T-helper 17 cell (primary cell): ENCODE measurements around the gene ST3GAL3. TPM values are rescaled to one million over a fixed set of nuclear protein-coding genes. Genes with fewer than 3 reads are reported as not detected.

Experiments used
- ATAC-seq: fragments of 150-1000 bp; cut with Tn5 transposase; 2 replicates; pipeline ENCODE4 v1.10.0; 2021; ENCODE audit warnings: mild to moderate bottlenecking, moderate library complexity
- DNase-seq, 3 donors: peaks; one replicate each; pipeline versions ENCODE4 v3.0.0 to v3.0.0-alpha.2; 2020 to 2021
- H3K9me3 ChIP-seq: one replicate; pipeline ENCODE4 v1.7.0; 2013; ENCODE audit warnings: low read length, mild to moderate bottlenecking; ENCODE audit not compliant: control insufficient read depth, poor library complexity, severe bottlenecking
- H3K27ac Mint-ChIP-seq: one replicate; pipeline ENCODE4 v1.8.0; 2022; ENCODE audit warnings: mild to moderate bottlenecking, moderate library complexity, mixed read lengths
- H3K27me3 Mint-ChIP-seq: one replicate; pipeline ENCODE4 v1.8.0; 2022; ENCODE audit warnings: mixed read lengths
- H3K36me3 Mint-ChIP-seq: one replicate; pipeline ENCODE4 v1.8.0; 2022; ENCODE audit warnings: low read depth, mixed read lengths
- H3K4me1 Mint-ChIP-seq: one replicate; pipeline ENCODE4 v1.8.0; 2022; ENCODE audit warnings: mild to moderate bottlenecking, mixed read lengths
- H3K4me3 Mint-ChIP-seq: one replicate; pipeline ENCODE4 v1.8.0; 2022; ENCODE audit warnings: mild to moderate bottlenecking, moderate library complexity, mixed read lengths
- total RNA-seq, 4 donors: library from RNA in 2 of 4; stranded (reverse) in 2 of 4; gene quantifications; one replicate each; pipeline ENCODE4 v1.2.3 and lab custom pipeline; 2022 to 2026

Gene ST3GAL3
- total RNA-seq, 2 donors from 2014 or later = 19.8 to 24.9 TPM

DNA sequence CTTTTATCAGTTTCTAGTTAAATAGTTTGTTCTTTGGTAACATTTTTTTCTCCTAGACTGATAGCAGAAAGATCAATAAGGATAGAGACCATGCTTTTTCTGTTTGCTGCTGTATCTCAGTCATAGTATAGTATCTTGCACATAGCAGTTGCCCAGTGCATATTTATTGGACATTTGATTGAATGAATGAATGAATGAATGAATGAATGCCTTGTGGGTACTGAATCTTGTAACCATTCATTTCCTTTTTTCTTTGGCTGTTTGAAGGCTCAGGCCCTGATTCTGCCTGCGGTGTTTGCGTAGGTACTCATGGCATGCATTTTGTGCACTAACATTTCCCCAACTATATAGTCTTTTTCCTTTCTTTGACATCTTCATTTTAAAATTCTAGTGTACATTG lies 83.9 kb downstream of the ST3GAL3 start:
- H3K9me3 ChIP-seq = no peaks in the 10 kb centered on the region
- no peak for DNase-seq
- Mint-ChIP-seq H3K4me1 (peaks cover 9% of the 10 kb centered on the region), H3K36me3 (no peaks in the 10 kb centered on the region), H3K27ac (peak overlapping the region; percentile 37), H3K4me3 (no peak overlapping the region), H3K27me3 (no peaks in the 10 kb centered on the region)
- no peak for ATAC-seq

DNA sequence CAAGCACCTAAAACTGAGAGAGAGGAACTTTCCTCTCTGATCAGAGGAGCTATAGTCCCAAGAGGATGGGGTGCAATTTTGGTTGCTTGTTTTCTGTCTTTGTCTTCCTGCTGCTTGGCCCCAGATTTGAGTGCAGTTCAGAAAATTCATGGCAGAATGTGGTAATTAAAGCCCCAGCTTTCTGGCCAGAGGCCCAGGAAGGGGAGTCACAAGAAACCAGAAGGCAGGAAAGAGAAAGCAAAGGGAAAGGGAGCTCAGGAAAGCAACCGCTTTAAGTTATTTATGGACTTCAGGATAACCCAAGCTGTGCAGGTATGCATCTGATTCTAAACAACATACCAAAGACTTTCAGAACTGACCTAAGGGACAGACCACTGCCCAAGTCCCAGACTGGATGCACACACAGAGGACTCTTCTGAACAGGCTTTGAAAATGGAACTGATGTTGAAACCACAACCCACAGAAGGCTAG lies 88.8 kb downstream of the ST3GAL3 start:
- peaks cover 6% of the 10 kb centered on the region for H3K36me3 Mint-ChIP-seq
- H3K27ac Mint-ChIP-seq = no peak overlapping the region

DNA sequence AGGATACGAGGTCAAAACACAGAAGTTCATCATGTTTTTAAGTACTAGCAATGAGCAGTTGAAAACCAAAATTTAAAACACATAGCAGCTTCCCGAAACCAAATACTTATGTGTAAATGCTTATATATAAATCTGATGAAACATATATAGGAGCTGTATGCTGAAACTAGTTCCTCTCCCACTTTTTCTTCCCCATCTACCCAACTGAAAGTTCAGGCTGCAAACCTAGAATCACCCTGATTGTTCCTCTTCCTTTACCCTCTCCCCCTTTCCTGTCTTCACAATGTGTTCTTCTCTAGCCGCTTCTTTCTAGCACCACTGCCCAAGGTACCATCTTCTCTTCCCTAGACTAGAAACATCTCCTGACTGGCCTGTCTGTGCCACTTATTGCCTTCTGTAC lies 90.6 kb downstream of the ST3GAL3 start:
- Mint-ChIP-seq H3K4me1 (no peaks in the 10 kb centered on the region), H3K4me3 (no peak overlapping the region)
- ATAC-seq = no peak

More for the DNA sequence above, 88.8 kb downstream of the ST3GAL3 start:
- H3K27me3 Mint-ChIP-seq = no peaks in the 10 kb centered on the region
- H3K4me3 Mint-ChIP-seq = no peak overlapping the region
- H3K4me1 Mint-ChIP-seq = no peaks in the 10 kb centered on the region
- no peak for ATAC-seq
- H3K9me3 ChIP-seq = no peaks in the 10 kb centered on the region
- no peak for DNase-seq

DNA sequence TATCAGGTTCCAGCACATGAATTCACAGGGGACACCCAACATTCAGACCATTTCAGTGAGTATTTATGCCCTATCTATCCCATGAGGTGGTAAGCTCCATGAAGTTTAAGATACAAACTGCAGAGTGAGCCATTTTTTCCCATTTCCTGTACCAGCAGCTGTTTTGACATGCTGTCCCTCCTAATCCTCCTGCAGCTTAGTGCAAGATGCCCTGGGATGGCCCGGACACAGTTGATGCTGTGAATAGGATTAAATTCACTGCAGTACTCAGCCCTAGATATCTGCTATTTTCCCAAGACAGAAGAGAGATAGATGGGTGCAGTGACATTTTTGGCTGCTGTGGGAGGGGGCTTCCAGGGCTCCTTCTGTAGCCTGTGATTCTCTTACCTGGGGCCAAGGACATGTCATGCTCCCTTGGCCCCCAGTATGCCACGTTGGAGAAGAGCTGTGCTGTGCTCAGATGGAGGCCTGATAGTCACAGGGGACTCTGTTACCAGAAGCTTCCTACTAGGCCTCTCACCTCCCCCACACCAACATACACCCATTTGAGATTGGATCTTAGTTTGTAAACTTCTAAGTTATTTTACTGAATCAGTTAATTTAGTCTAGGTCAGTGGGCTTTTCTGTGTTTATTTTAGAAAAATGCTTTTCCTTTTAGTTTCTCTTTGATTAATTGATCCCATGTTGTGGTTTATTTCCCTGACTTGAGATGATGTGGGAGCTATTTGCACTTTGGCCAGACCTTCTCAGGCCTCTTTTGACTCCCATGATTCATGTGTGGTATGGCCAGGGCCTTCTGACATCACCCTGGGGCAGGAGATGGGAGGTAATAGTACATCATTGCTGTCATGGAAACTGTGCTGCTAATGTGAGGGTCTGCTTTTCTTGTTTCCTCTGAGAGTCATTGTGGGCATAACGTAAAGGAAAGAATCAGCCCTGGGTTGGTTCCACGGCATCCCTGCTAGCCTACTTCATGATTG lies 92.6 kb downstream of the ST3GAL3 start:
- H3K4me3 Mint-ChIP-seq = no peak overlapping the region
- no peaks in the 10 kb centered on the region for H3K4me1 Mint-ChIP-seq
- ATAC-seq (no peak), DNase-seq (no peak)
- H3K27me3 Mint-ChIP-seq = no peaks in the 10 kb centered on the region
- H3K36me3 Mint-ChIP-seq = peaks cover 6% of the 10 kb centered on the region
- H3K27ac Mint-ChIP-seq = no peak overlapping the region
- no peaks in the 10 kb centered on the region for H3K9me3 ChIP-seq

More for the DNA sequence above, 90.6 kb downstream of the ST3GAL3 start:
- H3K27me3 Mint-ChIP-seq = no peaks in the 10 kb centered on the region
- no peak overlapping the region for H3K27ac Mint-ChIP-seq
- H3K36me3 Mint-ChIP-seq = peaks cover 6% of the 10 kb centered on the region
- no peaks in the 10 kb centered on the region for H3K9me3 ChIP-seq
- DNase-seq = no peak

DNA sequence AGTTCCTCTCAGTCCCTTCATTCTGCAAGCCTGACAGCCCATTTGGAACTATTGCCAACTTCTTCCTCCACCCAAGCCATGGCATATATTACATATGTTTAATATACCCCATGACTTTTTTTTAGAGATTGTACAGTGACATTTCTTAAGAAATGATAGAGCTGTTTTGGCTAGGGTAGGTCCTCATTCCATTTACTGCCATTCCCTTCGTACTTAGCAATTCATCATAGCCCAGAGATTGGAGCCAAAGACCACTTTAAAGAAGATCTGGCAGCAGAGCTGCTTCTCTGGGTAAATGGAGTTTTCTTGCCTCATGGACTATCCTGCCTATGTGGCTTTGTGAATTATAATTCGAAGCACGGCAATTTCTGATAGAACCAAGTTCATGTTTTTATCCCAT lies 93.4 kb downstream of the ST3GAL3 start:
- peaks cover 6% of the 10 kb centered on the region for H3K36me3 Mint-ChIP-seq
- no peak overlapping the region for H3K27ac Mint-ChIP-seq
- ATAC-seq (no peak), DNase-seq (no peak)
- H3K9me3 ChIP-seq = no peaks in the 10 kb centered on the region
- no peaks in the 10 kb centered on the region for H3K27me3 Mint-ChIP-seq
- H3K4me3 Mint-ChIP-seq = no peak overlapping the region
- H3K4me1 Mint-ChIP-seq = no peaks in the 10 kb centered on the region

DNA sequence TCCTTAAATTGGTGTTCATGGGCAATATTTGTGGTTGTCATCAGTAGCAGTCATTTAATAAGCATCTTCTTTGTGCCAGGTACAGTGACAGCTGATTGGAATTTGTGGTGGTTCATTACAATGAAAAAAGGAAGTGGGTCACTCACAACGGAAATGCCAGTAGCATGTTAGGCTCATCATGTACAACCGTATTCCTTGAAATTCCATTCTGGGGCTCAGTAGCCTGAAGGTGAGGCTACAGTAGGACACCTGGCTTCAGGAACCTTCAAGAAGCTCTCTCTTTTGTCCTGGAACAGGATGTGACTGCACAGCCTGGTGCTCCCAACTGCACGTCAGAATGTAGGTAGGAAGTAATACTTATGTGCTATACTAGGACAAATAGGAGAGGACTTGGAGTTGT lies 93.9 kb downstream of the ST3GAL3 start:
- Mint-ChIP-seq H3K4me3 (no peak overlapping the region), H3K27me3 (no peaks in the 10 kb centered on the region), H3K27ac (no peak overlapping the region), H3K4me1 (no peaks in the 10 kb centered on the region), H3K36me3 (peaks cover 6% of the 10 kb centered on the region)
- ATAC-seq (no peak), DNase-seq (no peak)
- no peaks in the 10 kb centered on the region for H3K9me3 ChIP-seq

DNA sequence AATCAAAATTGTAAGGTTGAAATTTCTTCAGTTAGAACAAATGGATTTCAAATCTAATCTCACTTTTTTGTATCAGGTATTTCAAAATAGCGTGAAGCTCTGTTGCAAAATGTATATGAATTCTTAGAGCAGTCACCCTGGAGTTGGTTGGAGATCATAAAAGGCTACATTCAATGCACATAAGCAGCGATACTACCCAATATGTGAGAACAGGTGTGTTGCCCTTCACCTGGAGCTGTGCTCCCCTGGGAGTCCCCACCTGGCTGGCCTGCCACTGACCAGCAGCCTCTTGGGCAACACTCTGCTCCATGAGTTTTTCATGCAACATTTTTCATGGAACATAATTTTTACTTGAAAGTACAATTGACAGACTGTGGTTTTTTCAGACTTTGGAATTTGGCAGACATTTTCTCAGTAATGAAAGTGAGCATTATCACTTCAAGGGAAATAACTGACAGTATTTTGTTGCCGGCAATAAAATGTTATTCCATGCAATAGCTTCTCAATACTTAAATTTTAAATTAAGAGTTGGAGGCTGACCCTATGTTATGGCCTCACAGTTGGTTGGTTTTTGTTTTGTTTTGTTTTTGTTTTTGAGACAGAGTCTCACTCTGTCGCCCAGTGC lies 95.1 kb downstream of the ST3GAL3 start:
- H3K9me3 ChIP-seq = no peaks in the 10 kb centered on the region
- Mint-ChIP-seq H3K4me1 (no peaks in the 10 kb centered on the region), H3K27me3 (no peaks in the 10 kb centered on the region), H3K27ac (no peak overlapping the region), H3K4me3 (no peak overlapping the region), H3K36me3 (peaks cover 6% of the 10 kb centered on the region)
- DNase-seq = no peak
- no peak for ATAC-seq

DNA sequence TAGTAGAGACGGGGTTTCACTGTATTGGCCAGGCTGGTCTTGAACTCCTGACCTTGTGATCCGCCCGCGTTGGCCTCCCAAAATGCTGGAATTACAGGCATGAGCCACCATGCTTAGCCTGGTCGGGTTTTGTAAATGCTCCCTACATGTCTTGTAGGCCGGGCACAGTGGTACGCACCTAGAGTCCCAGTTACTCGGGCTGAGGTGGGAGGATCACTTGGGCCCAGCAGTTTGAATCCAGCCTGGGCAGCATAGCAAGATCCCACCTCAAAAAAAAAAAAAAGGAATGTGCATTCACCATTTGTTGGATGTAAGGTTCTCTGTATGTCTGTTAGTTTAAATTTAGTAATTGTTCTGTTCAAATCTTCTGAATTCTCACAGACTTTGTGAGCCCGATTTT lies 95.8 kb downstream of the ST3GAL3 start:
- H3K4me3 Mint-ChIP-seq = no peak overlapping the region
- ATAC-seq (no peak), DNase-seq (no peak)
- H3K36me3 Mint-ChIP-seq = peaks cover 7% of the 10 kb centered on the region
- H3K4me1 Mint-ChIP-seq = no peaks in the 10 kb centered on the region
- H3K27me3 Mint-ChIP-seq = no peaks in the 10 kb centered on the region
- H3K9me3 ChIP-seq = no peaks in the 10 kb centered on the region
- H3K27ac Mint-ChIP-seq = no peak overlapping the region

DNA sequence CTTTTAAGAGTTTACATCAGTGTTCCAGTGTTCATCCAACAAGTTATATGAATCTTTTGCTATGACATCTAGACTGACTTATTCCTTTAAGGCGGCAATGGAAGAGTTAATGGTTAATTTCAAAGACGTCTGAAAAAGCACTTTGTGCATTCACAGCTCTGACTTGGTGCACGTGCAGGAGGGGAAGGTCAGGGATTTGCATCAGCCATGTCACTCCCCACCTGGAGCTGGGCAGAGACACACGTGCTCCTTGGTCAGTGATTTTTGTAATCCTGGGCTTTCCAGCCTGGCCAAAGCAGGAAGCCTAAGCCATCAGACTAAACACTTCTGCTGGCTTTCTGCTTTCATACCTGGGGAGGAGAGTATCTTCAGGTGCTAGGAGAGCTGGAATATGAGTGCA lies 96.3 kb downstream of the ST3GAL3 start:
- Mint-ChIP-seq H3K27ac (no peak overlapping the region), H3K27me3 (no peaks in the 10 kb centered on the region), H3K4me1 (no peaks in the 10 kb centered on the region), H3K4me3 (no peak overlapping the region), H3K36me3 (peaks cover 3% of the 10 kb centered on the region)
- H3K9me3 ChIP-seq = no peaks in the 10 kb centered on the region
- no peak for ATAC-seq
- no peak for DNase-seq

DNA sequence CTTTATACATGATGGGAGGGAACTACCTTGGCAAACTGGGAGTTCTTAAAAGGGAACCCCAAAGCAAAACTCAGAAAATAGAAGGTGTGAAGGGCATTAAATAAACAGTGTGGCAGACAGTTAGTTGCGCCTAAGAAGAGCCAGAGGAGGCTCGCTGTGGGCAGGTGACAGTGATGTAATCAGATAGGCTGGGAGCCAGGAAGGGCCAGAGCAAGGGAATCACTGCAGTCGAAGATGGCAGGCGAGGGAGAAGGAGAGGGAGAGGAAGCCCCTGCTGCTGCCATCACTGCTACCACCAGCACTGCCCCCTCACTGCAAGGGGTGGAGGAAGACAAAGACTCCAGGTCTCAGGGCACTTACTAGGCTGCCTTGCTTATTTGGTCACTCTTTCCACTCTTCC lies 97.2 kb downstream of the ST3GAL3 start:
- Mint-ChIP-seq H3K4me1 (no peaks in the 10 kb centered on the region), H3K27me3 (no peaks in the 10 kb centered on the region), H3K36me3 (peaks cover 3% of the 10 kb centered on the region), H3K4me3 (no peak overlapping the region), H3K27ac (no peak overlapping the region)
- H3K9me3 ChIP-seq = no peaks in the 10 kb centered on the region
- DNase-seq (no peak), ATAC-seq (no peak)

DNA sequence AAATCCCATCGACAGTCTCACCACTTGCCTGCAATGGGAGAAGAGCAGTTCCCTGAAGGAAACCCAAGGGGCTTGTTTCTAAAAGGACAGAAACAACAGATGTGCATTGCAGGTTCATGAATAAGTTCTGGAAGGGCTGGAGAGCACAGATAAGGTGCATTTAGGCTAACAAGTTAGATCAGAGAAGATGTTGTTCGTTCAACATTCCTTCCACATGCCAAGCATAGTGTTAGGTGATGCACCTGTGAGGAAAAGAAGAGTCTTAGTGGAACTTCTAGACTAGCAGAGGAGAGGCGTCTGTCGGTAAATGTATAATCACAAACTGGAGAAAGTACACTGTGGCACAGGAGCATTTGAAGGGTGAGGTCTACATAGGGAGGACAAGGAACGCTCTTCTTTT lies 98.0 kb downstream of the ST3GAL3 start:
- Mint-ChIP-seq H3K4me3 (no peak overlapping the region), H3K27ac (no peak overlapping the region), H3K4me1 (no peaks in the 10 kb centered on the region), H3K36me3 (peaks cover 3% of the 10 kb centered on the region), H3K27me3 (no peaks in the 10 kb centered on the region)
- H3K9me3 ChIP-seq = no peaks in the 10 kb centered on the region
- DNase-seq (no peak), ATAC-seq (no peak)

DNA sequence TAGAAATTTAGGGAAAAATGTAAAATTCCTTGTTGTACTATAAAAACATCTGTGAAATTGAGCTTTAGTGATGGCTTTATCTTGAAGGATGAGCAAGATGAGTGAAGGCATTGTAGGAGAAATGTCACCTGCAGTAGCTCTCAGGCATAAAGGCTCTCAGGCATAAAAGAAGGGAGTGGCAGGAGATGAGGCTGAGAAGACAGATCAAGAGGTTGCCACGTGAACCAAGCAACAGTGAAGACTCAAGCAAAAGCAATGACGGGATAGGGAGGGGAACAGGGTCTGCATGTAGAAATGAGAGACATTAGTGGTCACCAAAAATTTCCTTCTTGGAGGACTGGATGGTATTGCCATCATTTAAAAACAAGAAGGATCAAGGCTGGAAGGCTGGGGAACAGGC lies 98.8 kb downstream of the ST3GAL3 start:
- Mint-ChIP-seq H3K36me3 (peaks cover 3% of the 10 kb centered on the region), H3K4me1 (no peaks in the 10 kb centered on the region), H3K4me3 (no peak overlapping the region), H3K27ac (no peak overlapping the region), H3K27me3 (no peaks in the 10 kb centered on the region)
- ATAC-seq (no peak), DNase-seq (no peak)
- H3K9me3 ChIP-seq = no peaks in the 10 kb centered on the region

DNA sequence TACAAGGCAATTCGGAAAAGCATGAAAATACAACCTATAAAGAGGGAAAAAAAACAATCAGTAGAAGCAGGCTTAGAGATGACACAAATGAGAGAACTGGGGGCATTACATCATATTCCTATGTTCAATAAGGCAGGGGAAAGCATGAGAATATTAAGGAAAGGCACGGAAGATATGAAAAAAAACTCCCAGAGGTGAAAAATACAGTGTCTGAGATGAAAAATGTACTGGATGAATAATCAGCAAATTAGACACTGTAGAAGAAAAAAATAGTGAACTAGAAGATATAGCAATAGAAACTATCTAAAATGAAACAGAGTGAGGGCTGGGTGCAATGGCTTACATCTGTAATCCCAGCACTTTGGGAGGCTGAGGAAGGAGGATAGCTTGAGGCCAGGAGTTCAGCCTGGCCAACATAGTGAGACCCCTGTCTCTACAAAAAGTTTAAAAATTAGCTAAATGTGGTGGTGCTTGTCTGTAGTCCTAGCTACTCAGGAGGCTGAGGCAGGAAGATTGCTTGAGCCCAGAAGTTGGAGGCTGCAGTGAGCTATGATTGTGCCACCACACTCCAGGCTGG lies 101.8 kb downstream of the ST3GAL3 start:
- ATAC-seq (no peak), DNase-seq (no peak)
- Mint-ChIP-seq H3K27ac (no peak overlapping the region), H3K27me3 (no peaks in the 10 kb centered on the region), H3K4me3 (no peak overlapping the region), H3K36me3 (peaks cover 3% of the 10 kb centered on the region), H3K4me1 (no peaks in the 10 kb centered on the region)
- no peaks in the 10 kb centered on the region for H3K9me3 ChIP-seq
